Muscle of back (tissue), 13 donors: ENCODE data around the gene SCAND1. TPM values are rescaled to one million over a fixed set of nuclear protein-coding genes. Genes with fewer than 3 reads are reported as not detected.
"Not testable (repeated sequence)": the region's sequence is repeated elsewhere in the genome, so short reads cannot be mapped to it uniquely, and the experiment has no call there.

Experiments
- DNase-seq, 3 donors: peaks; one replicate each; pipeline versions ENCODE4 v3.0.0 to v3.0.0-alpha.2; 2013
- long read RNA-seq, 9 donors: transcript quantifications; one replicate each; lab custom pipeline, GENCODE V29; 2026
- polyA plus RNA-seq, 10 donors: library from polyadenylated mRNA; unstranded; fragments of 120-200 nt; gene quantifications; one replicate each; pipeline ENCODE4 v1.2.1, GENCODE V29; 2013; ENCODE audit not compliant: insufficient read length in 10 of 10

SCAND1 gene
- 10 to 100 TPM; 16.6 to 36.3 (median 21.0) TPM for polyA plus RNA-seq
- long read RNA-seq, donor 1, transcript SCAND1-201 (2 exons, 902 nt) = major isoform, 22 of 22 reads
- long read RNA-seq, donor 1, partial matches to known transcripts = 0 of 22 reads
- long read RNA-seq, donor 1, other reads (novel, unspliced or antisense) = 0 of 22 reads
- long read RNA-seq, donor 2, transcript SCAND1-201 (2 exons, 902 nt) = major isoform, 11 of 11 reads
- long read RNA-seq, donor 2, partial matches to known transcripts = 0 of 11 reads
- long read RNA-seq, donor 2, other reads (novel, unspliced or antisense) = 0 of 11 reads
- long read RNA-seq, donor 3 = 0 reads
- long read RNA-seq, donor 4, transcript SCAND1-201 (2 exons, 902 nt) = major isoform, 10 of 10 reads
- long read RNA-seq, donor 4, partial matches to known transcripts = 0 of 10 reads
- long read RNA-seq, donor 4, other reads (novel, unspliced or antisense) = 0 of 10 reads
- long read RNA-seq, donor 5, transcript SCAND1-201 (2 exons, 902 nt) = major isoform, 24 of 24 reads
- long read RNA-seq, donor 5, partial matches to known transcripts = 0 of 24 reads
- long read RNA-seq, donor 5, other reads (novel, unspliced or antisense) = 0 of 24 reads
- long read RNA-seq, donor 6, transcript SCAND1-201 (2 exons, 902 nt) = major isoform, 18 of 18 reads
- long read RNA-seq, donor 6, partial matches to known transcripts = 0 of 18 reads
- long read RNA-seq, donor 6, other reads (novel, unspliced or antisense) = 0 of 18 reads
- long read RNA-seq, donor 7, transcript SCAND1-201 (2 exons, 902 nt) = major isoform, 13 of 13 reads
- long read RNA-seq, donor 7, partial matches to known transcripts = 0 of 13 reads
- long read RNA-seq, donor 7, other reads (novel, unspliced or antisense) = 0 of 13 reads
- long read RNA-seq, donor 8, transcript SCAND1-201 (2 exons, 902 nt) = major isoform, 8 of 8 reads
- long read RNA-seq, donor 8, partial matches to known transcripts = 0 of 8 reads
- long read RNA-seq, donor 8, other reads (novel, unspliced or antisense) = 0 of 8 reads
- long read RNA-seq, donor 9, partial matches to known transcripts = 0 of 1 reads
- long read RNA-seq, donor 9, other reads (novel, unspliced or antisense) = 0 of 1 reads

DNA sequence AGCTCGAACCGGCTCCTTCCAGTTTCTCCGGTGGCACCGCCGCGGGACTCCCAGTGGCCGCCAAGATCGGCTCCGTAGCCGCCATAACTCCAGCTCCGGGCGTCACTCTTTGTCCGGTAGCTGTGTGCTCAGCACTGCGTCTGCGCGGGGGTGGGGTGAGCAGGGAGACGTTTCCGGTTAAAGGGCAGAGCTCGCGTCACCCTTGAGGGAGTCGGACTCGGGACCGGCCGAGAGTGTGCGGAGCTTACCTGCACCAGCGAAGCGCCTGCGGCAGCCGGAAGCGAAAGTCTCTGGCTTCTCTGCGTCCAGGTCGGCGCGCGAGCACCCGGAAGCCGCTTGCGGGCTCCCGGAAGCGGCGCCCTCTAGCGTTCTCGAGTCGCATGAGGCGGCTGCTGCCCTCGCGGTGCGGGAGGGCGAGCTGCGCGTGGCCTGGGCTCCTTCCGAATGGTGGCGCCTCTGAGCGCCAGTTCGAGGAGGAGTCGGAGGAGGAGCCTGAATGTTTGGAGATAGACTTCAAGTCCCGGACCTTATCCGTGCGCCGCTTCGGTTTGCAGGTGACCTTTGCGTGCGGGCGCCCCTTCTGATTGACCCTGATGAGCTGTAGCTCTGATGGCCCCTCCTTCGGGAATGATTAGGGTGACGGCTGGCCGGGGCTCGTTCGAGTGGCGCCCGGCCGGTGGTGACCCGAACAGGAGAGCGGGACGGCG lies at the start of gene SCAND1:
SCAND1 (minus strand) TSS at position 303 of the 707 bp plus-strand sequence; CDS start at position 85, 218 bp downstream.
- peak; percentile 97 to 99 (median 99) for DNase-seq

DNA sequence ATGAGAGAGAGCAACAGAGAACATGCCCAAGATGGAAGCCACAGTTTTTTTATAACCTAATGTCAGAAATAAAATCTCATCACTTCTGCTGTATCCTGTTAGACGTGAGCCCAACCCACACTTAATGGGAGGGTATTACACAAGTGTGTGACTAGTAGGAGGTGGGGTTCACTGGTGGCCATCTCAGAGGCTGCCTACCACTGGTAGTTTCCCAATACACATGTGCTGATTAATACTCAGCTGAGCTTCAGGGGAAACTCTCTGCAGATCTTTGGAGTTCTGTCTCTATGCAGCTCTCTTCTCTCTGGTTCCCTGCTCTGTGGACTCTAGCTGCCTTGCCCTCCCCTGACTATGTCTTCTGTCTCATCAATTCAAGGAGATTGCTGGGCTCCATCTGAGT lies 49.7 kb upstream of the SCAND1 start:
- no peak for DNase-seq

DNA sequence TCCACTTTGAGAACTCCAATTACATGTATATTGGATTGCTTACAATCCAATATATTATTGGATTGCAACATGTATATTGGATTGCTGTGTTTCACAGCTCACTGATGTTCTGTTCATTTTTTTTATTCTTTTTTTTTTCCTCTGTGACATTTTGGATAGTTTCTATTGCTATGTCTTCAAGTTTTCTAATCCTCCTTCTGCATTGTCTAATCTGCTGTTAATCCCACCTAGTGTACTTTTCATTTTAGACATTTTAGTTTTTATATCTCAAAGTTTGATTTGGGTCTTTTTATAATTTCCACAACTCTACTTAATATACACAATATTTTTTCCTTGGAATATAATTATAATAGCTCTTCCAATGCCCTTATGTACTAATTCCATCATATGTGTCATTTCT lies 48.6 kb upstream of the SCAND1 start:
- no peak for DNase-seq

DNA sequence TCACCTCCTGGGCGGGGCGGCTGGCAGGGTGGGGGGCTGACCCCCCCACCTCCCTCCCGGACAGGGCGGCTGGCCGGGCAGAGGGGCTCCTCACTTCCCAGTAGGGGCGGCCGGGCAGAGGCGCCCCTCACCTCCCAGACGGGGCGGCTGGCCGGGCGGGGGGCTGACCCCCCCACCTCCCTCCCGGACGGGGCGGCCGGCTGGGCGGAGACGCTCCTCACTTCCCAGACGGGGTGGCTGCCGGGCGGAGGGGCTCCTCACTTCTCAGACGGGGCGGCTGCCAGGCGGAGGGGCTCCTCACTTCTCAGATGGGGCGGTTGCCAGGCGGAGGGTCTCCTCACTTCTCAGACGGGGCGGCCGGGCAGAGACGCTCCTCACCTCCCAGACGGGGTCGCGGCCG lies 47.0 kb upstream of the SCAND1 start:
- not testable (repeated sequence) for DNase-seq

DNA sequence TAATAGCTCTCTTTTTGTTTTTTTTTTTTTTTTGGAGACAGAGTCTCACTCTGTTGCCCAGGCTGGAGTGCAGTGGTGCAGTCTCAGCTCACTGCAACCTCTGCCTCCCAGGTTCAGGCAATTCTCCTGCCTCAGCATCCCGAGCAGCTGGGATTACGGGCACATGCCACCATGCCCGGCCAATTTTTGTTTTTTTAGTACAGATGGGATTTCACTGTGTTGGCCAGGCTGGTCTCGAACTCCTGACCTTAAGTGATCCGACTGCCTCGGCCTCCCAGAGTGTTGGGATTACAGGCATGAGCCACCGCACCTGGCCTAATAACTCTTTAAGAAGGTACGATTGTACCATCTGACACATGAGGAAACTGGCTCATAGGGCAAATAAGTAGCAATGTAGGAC lies 42.2 kb upstream of the SCAND1 start:
- not testable (repeated sequence) for DNase-seq

DNA sequence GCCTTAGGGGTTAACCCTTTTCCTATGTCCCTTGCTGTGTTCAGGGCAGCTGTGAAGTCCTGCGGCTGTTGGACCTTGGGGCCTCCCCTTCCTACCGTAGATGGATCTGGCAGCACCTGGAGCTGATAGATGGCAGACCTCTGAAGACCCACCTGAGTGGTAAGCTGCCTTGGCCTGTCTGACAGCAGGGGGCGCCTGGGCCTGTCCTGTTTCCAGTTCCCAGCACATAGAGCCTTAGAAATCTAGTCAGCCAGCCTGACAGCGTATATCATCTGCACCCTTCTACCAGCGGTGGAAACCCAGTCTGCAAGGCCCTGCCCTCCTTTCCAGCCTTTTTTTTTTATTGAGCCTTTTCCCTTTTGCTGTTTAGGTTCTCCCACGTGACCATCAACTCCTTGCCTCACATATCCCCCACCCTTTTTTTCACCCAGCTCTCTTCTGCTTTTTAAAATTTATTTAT lies 40.7 kb upstream of the SCAND1 start:
- peak; percentile 67 to 87 (median 79) for DNase-seq

DNA sequence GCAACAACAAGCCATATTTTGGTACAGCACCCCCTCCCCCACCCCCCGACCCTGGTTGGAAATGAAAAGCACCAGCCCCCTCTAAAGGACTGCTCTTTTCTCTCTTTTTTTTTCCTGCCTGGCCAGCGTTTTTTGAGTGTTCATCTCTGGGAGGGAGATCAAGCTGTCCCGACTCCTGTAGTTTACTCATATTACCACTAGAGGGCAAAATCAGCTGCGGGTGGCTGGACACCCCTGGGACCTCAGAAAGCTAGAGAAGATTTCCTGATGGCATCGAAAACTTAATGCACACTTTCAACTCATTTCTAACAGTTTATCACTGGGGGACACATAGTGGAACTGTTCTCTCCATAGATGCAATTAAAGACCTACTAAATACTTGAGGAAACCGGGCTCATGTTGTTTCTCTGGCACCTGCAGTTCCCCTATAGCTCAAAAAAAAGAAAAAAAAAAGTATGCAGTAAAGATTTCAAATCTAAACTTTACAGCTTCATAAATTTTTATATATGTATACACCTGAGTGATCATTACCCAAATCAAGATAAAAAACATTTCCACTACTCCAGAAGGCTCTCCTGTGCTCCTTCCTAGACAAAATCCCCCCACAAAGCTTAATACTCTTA lies 38.5 kb upstream of the SCAND1 start:
- DNase-seq = peak; percentile 62 to 87 (median 79)

DNA sequence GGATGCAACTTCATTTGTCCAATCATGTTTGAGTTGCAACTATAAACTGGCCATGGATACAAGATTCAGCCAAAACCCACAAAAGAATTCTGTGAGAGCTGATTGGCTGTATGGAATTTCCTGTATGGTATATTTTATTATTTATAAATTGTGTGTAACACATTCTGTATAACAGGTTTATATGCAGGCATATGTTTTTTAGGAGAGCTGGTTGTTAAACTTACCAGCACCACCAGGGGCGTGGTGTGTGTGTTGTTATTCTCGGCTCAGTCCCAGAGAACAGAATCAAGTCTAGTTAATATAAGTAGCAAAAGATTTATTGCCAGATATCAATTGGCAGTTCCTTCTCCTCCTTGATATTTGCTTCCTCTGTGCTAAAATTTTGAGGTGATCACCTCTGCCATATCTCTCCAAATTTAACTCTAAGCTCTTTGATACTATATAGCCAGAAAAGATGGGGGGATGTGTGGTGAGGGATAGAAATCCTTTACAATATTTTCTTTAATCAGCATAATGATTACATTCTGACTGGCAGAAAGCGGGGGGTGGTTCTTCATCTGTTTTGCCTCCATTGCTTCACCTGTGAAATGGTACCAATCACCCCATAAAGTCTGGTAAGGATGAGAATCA lies 37.0 kb upstream of the SCAND1 start:
- peak; percentile 3 to 41 (median 10) for DNase-seq

DNA sequence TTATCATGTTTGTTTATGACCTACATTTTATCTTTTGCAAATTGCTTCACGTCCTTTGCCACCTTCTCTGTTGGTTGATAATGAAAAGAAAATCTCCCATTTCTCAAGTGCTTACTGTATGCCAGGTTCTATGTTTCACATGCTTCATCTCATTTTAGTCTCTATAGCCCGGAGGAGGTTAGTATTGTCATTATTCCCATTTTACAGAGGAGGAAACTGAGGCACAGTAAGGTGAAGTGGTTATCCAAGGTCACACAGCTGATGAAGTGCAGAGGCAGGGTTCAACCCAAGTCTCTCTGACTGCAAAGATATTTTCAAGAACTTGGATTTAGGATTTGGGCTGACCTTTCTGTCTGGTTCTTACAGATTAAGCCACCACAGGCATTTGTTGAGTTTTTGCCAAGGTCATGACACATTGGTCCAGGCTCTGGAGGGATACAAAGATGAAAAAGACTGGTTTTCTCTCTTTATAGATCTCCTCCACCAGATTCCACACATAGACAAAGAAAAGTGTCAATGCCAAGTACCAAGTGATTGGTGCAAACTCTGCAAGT lies 34.7 kb upstream of the SCAND1 start:
- no peak for DNase-seq

DNA sequence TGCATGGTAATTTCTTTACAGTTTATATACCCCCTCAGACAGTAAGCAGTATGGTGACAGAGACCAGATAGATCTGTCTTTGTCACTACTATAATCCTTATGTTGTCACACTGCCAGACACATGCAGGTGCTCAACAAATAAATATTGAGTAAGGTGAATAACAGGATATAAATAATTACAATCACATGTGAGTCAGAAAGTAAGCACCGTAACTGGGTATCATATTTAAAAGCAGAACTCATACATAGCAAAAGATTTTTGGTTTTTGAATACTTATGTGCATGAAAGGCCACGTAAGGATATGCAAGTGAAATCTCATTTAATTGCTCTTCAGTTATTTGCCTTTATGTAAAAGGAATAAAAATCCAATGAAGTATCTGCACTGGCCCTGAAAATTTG lies 31.5 kb upstream of the SCAND1 start:
- no peak for DNase-seq

DNA sequence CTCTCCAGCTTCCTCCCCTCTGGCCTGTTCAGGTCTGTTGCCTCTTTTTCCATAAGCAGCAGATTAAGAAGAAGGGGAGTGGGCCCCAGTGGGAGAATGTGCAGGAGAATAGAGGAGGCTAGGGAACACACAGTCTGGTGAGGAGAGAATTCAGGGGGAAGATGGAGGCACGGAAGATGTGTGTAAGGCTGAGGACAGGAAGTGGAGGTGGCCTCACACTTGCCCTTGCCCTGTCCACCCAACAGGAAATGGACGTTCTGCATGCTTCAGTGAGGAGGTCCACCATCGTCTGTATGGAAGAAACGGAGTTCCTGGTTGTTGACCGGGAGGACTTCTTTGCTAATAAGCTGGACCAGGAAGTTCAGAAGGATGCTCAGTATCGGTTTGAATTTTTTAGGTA lies 30.1 kb upstream of the SCAND1 start:
- no peak for DNase-seq

DNA sequence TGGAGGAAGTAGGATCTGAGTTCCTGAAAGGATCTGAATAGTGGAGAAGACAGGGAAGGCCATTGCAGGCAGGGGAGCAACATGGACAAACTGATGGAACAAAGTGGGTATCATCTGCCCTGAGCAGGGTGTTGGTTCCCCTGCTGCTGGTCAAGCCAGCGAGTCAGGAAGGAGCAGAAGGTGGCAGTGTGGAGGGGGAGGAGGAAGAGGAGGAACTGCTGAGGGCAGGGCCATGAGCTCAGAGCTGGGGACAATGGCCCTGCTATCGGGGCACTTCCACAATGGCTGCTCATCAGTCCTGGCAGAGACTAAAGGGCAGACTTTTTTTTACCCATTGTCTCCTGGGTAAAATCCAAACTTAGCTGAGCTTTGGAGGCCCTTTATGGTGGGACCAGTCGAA lies 27.7 kb upstream of the SCAND1 start:
- DNase-seq = no peak

DNA sequence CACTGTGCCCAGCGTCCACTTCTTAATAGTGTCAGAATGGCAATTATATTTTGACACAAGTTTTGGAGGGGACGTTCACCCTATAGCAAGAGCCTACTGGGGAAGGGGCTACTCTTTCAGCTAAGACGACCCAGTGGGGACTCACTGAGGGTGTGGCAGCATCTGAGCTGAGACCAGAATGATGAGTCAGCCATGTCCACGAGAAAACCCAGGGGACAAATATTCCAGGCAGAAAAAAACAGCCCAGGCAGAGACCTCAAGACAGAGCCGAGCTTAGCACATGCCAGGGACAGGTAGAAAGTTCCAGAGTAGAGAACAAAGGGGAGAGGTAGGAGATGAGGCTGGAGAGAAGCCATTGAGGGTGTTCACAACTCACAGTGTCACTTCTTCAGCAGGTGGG lies 25.2 kb upstream of the SCAND1 start:
- no peak for DNase-seq

DNA sequence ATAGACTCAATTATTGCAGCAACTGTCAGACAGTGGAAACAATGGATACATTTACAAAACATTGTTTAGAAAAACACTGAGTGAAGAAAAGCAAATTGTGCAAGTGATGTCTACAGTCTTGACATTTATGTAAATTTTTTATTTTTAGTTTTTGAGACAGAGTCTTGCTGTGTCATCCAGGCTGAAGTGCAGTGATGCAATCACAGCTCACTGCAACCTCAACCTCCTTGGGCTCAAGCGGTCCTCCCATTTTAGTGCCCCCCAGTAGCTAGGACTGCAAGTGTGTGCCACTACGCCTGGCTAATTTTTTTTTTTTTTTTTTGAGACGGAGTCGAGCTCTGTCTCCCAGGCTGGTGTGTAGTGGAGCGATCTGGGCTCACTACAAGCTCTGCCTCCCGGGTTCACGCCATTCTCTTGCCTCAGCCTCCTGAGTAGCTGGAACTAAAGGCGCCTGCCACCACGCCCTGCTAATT lies 23.8 kb upstream of the SCAND1 start:
- DNase-seq = no peak

DNA sequence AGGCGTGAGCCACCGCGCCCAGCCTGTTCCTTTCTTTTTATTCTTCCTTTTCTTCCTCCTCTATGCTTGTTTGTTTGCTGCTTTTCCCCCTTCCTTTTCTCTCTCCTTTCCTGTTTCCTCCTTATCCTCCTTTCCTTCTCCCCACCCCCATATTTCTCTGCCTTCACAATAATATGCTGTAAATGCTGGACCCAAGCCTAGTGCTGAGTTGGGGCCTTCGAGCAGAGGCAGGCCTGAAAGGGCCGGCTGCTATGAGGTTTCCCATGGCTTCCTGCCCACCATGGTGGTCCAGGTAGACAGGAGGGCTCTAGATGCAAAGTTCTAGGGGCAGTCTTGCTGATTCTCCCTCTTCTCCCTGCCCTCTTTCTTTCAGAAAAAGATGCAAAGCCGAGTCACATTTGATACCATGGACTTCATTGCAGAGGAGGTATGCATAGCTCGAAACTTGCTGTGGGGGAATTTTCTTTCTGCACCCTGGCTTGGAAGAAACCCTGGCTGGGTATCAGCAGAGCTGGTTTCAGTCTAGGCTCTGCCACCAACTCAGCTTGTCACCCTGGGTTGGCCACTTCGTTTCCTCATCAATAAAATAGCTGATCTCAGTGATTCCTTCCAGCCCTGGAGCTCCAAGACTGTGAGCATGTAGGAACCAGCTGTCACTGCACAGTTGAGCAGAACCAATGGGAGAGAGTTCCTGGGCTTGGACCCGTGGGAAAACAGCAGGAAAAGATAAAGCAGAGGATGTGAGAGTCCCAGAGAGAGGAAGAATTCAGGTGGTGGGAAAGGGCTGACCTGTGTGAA lies 21.5 kb upstream of the SCAND1 start:
- DNase-seq = no peak

DNA sequence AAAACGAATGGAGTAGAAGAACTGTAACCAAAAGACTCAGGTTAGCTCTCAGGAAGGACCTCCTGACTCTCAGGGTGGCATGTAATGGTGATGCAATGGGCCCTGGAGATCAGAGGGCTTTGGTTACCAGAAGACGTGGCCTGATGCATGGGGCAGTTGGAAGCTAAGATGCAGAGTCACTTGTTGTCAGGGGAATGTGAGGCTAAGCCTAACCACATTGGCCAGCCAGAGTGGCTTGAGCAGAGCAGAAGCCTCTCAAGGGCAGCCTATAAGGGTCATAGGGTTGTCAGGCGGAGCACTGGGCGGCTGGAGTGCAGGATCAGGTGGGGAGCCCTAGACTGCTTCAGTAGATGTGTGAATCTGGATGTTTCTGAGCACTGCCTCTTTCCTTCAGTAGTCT lies 20.0 kb upstream of the SCAND1 start:
- DNase-seq = no peak

DNA sequence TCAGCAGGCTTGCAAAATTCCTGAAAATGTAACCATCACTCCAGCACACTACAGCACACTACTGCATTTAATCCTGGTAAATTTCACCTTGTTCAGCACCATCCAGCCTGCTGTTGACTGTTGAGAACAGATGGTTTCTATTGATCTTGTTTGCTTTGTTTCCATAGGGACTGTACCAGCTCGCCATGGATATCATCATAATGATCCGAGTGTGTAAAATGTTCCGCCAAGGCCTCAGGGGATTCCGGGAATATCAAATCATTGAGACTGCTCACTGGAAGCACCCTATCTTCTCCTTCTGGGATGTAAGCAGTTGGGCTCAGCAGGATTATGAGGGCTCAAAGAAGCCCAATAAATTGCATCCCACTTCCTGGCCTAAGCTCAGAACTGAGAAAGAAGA lies 18.2 kb upstream of the SCAND1 start:
- DNase-seq = no peak

DNA sequence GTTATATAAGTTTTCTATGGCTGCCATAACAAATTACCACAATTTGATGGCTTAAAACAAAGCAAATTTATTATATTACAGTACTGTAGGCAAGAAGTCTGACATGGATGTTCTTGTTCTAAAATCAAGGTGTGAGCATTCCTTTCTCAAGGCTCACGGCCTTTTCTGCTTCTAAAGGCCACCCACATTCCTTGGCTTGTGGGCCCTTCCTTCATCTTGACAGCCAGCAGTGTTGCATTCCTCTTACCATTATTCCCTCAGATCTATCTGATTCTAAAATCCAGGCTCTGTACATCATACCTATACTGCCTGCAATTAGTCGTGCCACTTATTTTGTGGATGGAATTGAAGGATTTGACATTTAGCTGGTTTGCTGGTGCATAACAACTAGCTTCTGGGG lies 17.7 kb upstream of the SCAND1 start:
- DNase-seq = no peak

DNA sequence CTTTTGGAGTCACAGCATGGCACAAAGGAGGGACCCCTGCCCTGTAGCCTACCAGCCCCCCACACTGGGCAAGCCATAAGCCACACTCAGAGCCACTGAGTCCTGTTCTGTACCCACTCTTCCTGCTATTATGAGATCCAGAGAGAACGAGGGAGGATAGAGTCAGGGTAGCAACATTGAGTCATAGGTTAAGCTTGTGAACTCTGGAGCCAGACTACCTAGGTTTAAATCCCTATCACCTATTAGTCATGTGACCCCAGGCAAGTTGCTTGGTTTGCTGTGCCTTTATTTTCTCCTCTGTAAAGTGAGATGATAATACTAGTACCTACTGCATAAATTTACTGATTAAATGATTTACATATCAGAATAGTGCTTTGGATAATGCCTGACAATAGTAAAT lies 14.6 kb upstream of the SCAND1 start:
- DNase-seq = no peak
